ENCODE measurements around the gene ESRRA. TPM values are rescaled to one million over a fixed set of nuclear protein-coding genes. Genes with fewer than 3 reads are reported as not detected.

ESRRA gene
- polyA plus RNA-seq, 2 of the 4 experiments (the other 2 are of a cell fraction) = 15.2 to 35.5 TPM

- no peak for FAIRE-seq
Observed at GRCh38 chr11:64262271-64263002, 42.9 kb upstream of the ESRRA start.

GRCh38 chr11:64263021-64263946 lies 42.0 kb upstream of the ESRRA start:
- WGBS (ENCODE audit: missing lambda C conversion rate) = 82% methylated on average over 17 of the region's 29 CpGs
- FAIRE-seq (no peak), ATAC-seq (peak in 1 of 2 experiments; percentile 39; a peak in 3 of 6 replicates), DNase-seq (ENCODE audit: low read depth in 1 of 2, low spot score in 1 of 2) (no peak)
- POLR2A ChIA-PET = interaction anchor here (1.7 kb wide), 1 partner anchor 41 kb away, joined by 6 read pairs; no protein-coding TSS in a partner anchor
- CTCF ChIA-PET = interaction anchor here (0.9 to 16.0 kb wide), 8 partner anchors 8 to 92 kb away, joined by 3 to 220 read pairs (median 4); partner anchors contain the start of genes CATSPERZ, ESRRA, PLCB3 and PPP1R14B
- TF ChIP-seq E2F6 (IDR thresholded peaks at IDR 0.05; ENCODE audit: borderline replicate concordance, low read depth) (no peak), BHLHE40 (IDR thresholded peaks at IDR 0.05; ENCODE audit: low read depth, low read length) (no peak), CBX2 (IDR thresholded peaks at IDR 0.05; ENCODE audit: borderline replicate concordance, low read depth) (no peak), NPAS2 (CRISPR knock-in tag; IDR thresholded peaks at IDR 0.05; ENCODE audit: borderline replicate concordance) (no peak), ZC3H11A (IDR thresholded peaks at IDR 0.05) (no peak), MAX (IDR thresholded peaks at IDR 0.05) (no peak), GATA3 (IDR thresholded peaks at IDR 0.05; ENCODE audit: borderline replicate concordance) (no peak), ZNF302 (CRISPR knock-in tag; IDR thresholded peaks at IDR 0.05) (no peak), EHMT2 (IDR thresholded peaks at IDR 0.05; ENCODE audit: low read depth) (no peak), ATOH8 (CRISPR knock-in tag; IDR thresholded peaks at IDR 0.05; ENCODE audit: low read depth) (no peak)
- Histone ChIP-seq H3K9me3 (no peaks in the 10 kb centered on the region), H3K4me2 (no peak overlapping the region), H3K4me1 (peaks cover 6% of the 10 kb centered on the region), H3K27ac (no peak overlapping the region), H3K4me3 (no peak overlapping the region)

More at GRCh38 chr11:64262271-64263002, 42.9 kb upstream of the ESRRA start:
- H3K4me1 ChIP-seq = no peaks in the 10 kb centered on the region
- H3K27ac ChIP-seq = no peak overlapping the region
- H3K4me3 ChIP-seq = no peak overlapping the region
- DNase-seq (ENCODE audit: low read depth in 1 of 2, low spot score in 1 of 2) = no peak
- H3K4me2 ChIP-seq = no peak overlapping the region
- POLR2A ChIA-PET = interaction anchor here (1.7 kb wide), 1 partner anchor 42 kb away, joined by 6 read pairs; no protein-coding TSS in a partner anchor
- no peaks in the 10 kb centered on the region for H3K9me3 ChIP-seq
- 94% methylated on average over 32 of the region's 42 CpGs for WGBS (ENCODE audit: missing lambda C conversion rate)
- no peak for ATAC-seq
- CTCF ChIA-PET = interaction anchor here (0.9 to 16.0 kb wide), 5 partner anchors 9 to 57 kb away, joined by 3 to 220 read pairs (median 4); partner anchors contain the start of genes CATSPERZ, ESRRA, PLCB3 and PPP1R14B
- TF ChIP-seq ZNF302 (CRISPR knock-in tag; IDR thresholded peaks at IDR 0.05) = no peak
- TF ChIP-seq BCL3 (IDR thresholded peaks at IDR 0.05) = no peak
- TF ChIP-seq EHMT2 (IDR thresholded peaks at IDR 0.05; ENCODE audit: low read depth) = no peak
- no peak for TF ChIP-seq RARB (CRISPR knock-in tag; IDR thresholded peaks at IDR 0.05)
- no peak for TF ChIP-seq POLR2A (IDR thresholded peaks at IDR 0.05; ENCODE audit: low read length)
- TF ChIP-seq HOXB5 (CRISPR knock-in tag; IDR thresholded peaks at IDR 0.05) = no peak
- no peak for TF ChIP-seq CBX8 (IDR thresholded peaks at IDR 0.05)
- TF ChIP-seq ZC3H11A (IDR thresholded peaks at IDR 0.05) = no peak
- no peak for TF ChIP-seq HES2 (IDR thresholded peaks at IDR 0.05)
- TF ChIP-seq KDM5A (IDR thresholded peaks at IDR 0.05) = no peak
- no peak for TF ChIP-seq EHF (CRISPR knock-in tag; IDR thresholded peaks at IDR 0.05)
- TF ChIP-seq REST (IDR thresholded peaks at IDR 0.05) = no peak
- TF ChIP-seq POLR2AphosphoS2 (conservative IDR thresholded peaks at IDR 0.05; ENCODE audit: low read length) = no peak
- no peak for TF ChIP-seq CBX2 (IDR thresholded peaks at IDR 0.05; ENCODE audit: borderline replicate concordance, low read depth)
- no peak for TF ChIP-seq SMC3 (IDR thresholded peaks at IDR 0.05)
- no peak for TF ChIP-seq NR3C1 (IDR thresholded peaks at IDR 0.05)

Measured in A549 (cell line).